Stimulated activated CD4-positive, alpha-beta T cell treated with anti-CD3 and anti-CD28 coated beads, Interleukin-4, amount 100 ng/mL, for 48 hours (primary cell): ENCODE measurements around the gene POLN.
"Not testable (repeated sequence)": the region's sequence is repeated elsewhere in the genome, so short reads cannot be mapped to it uniquely, and the experiment has no call there.

Experiments used
- DNase-seq, 2 donors: peaks; one replicate each; pipeline ENCODE4 v3.0.0-alpha.2; 2020; ENCODE audit warnings: low read depth in 2 of 2

POLN gene

GRCh38 chr4:2275546-2276251, 33.8 kb upstream of the POLN start:
- DNase-seq = no peak

GRCh38 chr4:2275044-2275397, 33.1 kb upstream of the POLN start:
- not testable (repeated sequence) for DNase-seq

- DNase-seq = no peak
Observed at GRCh38 chr4:2274320-2275043, 32.6 kb upstream of the POLN start.

- no peak for DNase-seq
Observed at GRCh38 chr4:2273657-2274319, 31.9 kb upstream of the POLN start.

GRCh38 chr4:2273221-2273620, 31.3 kb upstream of the POLN start:
- DNase-seq = no peak

GRCh38 chr4:2272828-2273120, 30.9 kb upstream of the POLN start:
- DNase-seq = no peak

- DNase-seq = no peak
Observed at GRCh38 chr4:2272026-2272827, 30.3 kb upstream of the POLN start.

- DNase-seq = no peak
Observed at GRCh38 chr4:2271279-2272025, 29.5 kb upstream of the POLN start.

GRCh38 chr4:2270341-2271165, 28.6 kb upstream of the POLN start:
- DNase-seq = no peak

GRCh38 chr4:2269618-2270163, 27.8 kb upstream of the POLN start:
- DNase-seq = no peak

GRCh38 chr4:2269206-2269531, 27.2 kb upstream of the POLN start:
- DNase-seq = no peak

- DNase-seq = no peak
Observed at GRCh38 chr4:2268357-2269205, 26.7 kb upstream of the POLN start.

GRCh38 chr4:2267841-2268240, 25.9 kb upstream of the POLN start:
- no peak for DNase-seq

- no peak for DNase-seq
Observed at GRCh38 chr4:2267320-2267811, 25.4 kb upstream of the POLN start.

- no peak for DNase-seq
Observed at GRCh38 chr4:2266821-2267220, 24.9 kb upstream of the POLN start.

GRCh38 chr4:2266181-2266580, 24.3 kb upstream of the POLN start:
- no peak for DNase-seq

GRCh38 chr4:2265113-2266110, 23.5 kb upstream of the POLN start:
- DNase-seq = no peak

- no peak for DNase-seq
Observed at GRCh38 chr4:2264481-2265041, 22.6 kb upstream of the POLN start.
